Gastrocnemius medialis (tissue), 4 donors: ENCODE results near the gene NLRC3. TPM values are rescaled to one million over a fixed set of nuclear protein-coding genes. Genes with fewer than 3 reads are reported as not detected.

Experiments used
- ATAC-seq, 2 donors: fragments of 150-250 bp; one replicate each; pipeline ENCODE4 v1.9.1; 2016
- DNase-seq, 2 donors: peaks; one replicate each; pipeline ENCODE4 v3.0.0-alpha.2; 2019
- H3K27ac ChIP-seq, 4 donors: fragments of 200-600 bp; sonication (generic); 1 replicate in 1 of 4; 2 replicates in 3 of 4; pipeline ENCODE4 v1.5.1; 2016 to 2018; ENCODE audit warnings: mild to moderate bottlenecking in 2 of 4, moderate library complexity in 1 of 4
- H3K27me3 ChIP-seq, 3 donors: fragments of 200-600 bp; sonication (generic) in 2 of 3; 1 replicate in 1 of 3; 2 replicates in 2 of 3; pipeline versions ENCODE4 v1.5.1 to v1.6.0; 2016 to 2019; ENCODE audit warnings: mild to moderate bottlenecking in 1 of 3, moderate library complexity in 1 of 3
- H3K36me3 ChIP-seq, 2 donors: fragments of 200-600 bp; sonication (generic) in 1 of 2; one replicate each; pipeline ENCODE4 v1.5.1; 2017 to 2018
- H3K4me1 ChIP-seq, 2 donors: fragments of 200-600 bp; sonication (generic) in 1 of 2; one replicate each; pipeline ENCODE4 v1.5.1; 2016 to 2017; ENCODE audit warnings: mild to moderate bottlenecking in 2 of 2
- H3K4me3 ChIP-seq, 4 donors: fragments of 200-600 bp; sonication (generic) in 3 of 4; 1 replicate in 1 of 4; 2 replicates in 3 of 4; pipeline ENCODE4 v1.5.1; 2016 to 2019; ENCODE audit warnings: mild to moderate bottlenecking in 2 of 4
- H3K9me3 ChIP-seq, 3 donors: fragments of 200-600 bp; sonication (generic) in 2 of 3; 1 replicate in 1 of 3; 2 replicates in 2 of 3; pipeline ENCODE4 v1.5.1; 2016 to 2019
- POLR2A ChIP-seq, 2 donors: fragments of 450-650 bp; IDR thresholded peaks; one replicate each; pipeline ENCODE4 v1.6.1; 2017; ENCODE audit warnings: antibody characterized with exemption in 2 of 2, mild to moderate bottlenecking in 2 of 2, moderate library complexity in 2 of 2
- in situ Hi-C, 4 donors: fragments of 200-750 bp; cut with MboI; loops; one replicate each; pipeline versions ENCODE4 v1.15.0 to v1.8.0; 2017; ENCODE audit warnings: low sequenced_read_pairs in 4 of 4
- intact Hi-C: fragments of 100-400 bp; cut with DNase I; formaldehyde crosslinking; loops from one replicate; pipeline ENCODE4 v1.15.1; 2023; ENCODE audit warnings: low total_unique reads
- total RNA-seq, 4 donors: library from RNA; depleted of rRNA; stranded (reverse); fragments of >200 nt; gene quantifications; one replicate each; pipeline versions ENCODE4 v1.1.0 to v1.2.3, GENCODE V29; 2016
- TF ChIP-seq, protein P1 (sequence below), 5 experiments: fragments of 450-650 bp in 3 of 5; fragments of 200-600 bp in 2 of 5; sonication (generic) in 2 of 5; IDR thresholded peaks in 4 of 5; conservative IDR thresholded peaks in 1 of 5; 1 replicate in 4 of 5; 2 replicates in 1 of 5; pipeline ENCODE4 v1.5.1; 2016 to 2019; ENCODE audit warnings: antibody characterized with exemption in 5 of 5, mild to moderate bottlenecking in 3 of 5, moderate library complexity in 3 of 5

NLRC3 gene
- total RNA-seq, 4 donors from 2014 or later, result 0.11 to 0.26 (median 0.22) TPM

DNA sequence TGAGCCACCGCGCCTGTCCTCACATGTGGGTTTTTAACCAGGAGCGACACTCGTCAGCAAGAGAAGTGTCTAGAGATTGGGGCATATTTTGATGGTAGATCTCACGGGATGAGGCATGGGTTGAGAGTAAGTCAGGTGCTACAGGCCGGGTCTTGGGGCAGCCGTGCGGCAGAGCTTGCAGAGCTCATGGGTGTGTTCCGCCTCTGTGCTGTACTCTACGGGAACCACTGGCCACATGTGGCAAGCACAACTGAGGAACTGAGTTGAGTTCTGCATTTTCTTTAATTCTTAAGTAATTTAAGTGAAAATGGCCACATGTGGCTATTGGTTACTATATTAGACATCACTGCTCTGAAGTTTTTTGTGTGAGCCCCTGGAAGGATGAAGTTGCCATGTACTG lies 66.8 kb downstream of the NLRC3 start:
- H3K36me3 ChIP-seq, result peaks cover 0 to 79% of the 10 kb centered on the region in 2 donors
- DNase-seq, result no peak
- no peak for ATAC-seq
- no peak overlapping the region for H3K4me3 ChIP-seq
- H3K9me3 ChIP-seq, result no peaks in the 10 kb centered on the region
- no peaks in the 10 kb centered on the region for H3K4me1 ChIP-seq
- intact Hi-C loops (no loop called here), in situ Hi-C loops (loop anchor here in 1 of 4 donors (25.0 kb wide), 1 partner anchor 377 kb away; the partner anchor contains the start of gene CREBBP)
- H3K27ac ChIP-seq, result no peak overlapping the region
- H3K27me3 ChIP-seq, result no peaks in the 10 kb centered on the region
- TF ChIP-seq, protein P1, sequence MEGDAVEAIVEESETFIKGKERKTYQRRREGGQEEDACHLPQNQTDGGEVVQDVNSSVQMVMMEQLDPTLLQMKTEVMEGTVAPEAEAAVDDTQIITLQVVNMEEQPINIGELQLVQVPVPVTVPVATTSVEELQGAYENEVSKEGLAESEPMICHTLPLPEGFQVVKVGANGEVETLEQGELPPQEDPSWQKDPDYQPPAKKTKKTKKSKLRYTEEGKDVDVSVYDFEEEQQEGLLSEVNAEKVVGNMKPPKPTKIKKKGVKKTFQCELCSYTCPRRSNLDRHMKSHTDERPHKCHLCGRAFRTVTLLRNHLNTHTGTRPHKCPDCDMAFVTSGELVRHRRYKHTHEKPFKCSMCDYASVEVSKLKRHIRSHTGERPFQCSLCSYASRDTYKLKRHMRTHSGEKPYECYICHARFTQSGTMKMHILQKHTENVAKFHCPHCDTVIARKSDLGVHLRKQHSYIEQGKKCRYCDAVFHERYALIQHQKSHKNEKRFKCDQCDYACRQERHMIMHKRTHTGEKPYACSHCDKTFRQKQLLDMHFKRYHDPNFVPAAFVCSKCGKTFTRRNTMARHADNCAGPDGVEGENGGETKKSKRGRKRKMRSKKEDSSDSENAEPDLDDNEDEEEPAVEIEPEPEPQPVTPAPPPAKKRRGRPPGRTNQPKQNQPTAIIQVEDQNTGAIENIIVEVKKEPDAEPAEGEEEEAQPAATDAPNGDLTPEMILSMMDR (IDR thresholded peaks at IDR 0.05 in 4 of 5, conservative IDR thresholded peaks at IDR 0.05 in 1 of 5), result no peak
- TF ChIP-seq POLR2A (IDR thresholded peaks at IDR 0.05), result no peak

DNA sequence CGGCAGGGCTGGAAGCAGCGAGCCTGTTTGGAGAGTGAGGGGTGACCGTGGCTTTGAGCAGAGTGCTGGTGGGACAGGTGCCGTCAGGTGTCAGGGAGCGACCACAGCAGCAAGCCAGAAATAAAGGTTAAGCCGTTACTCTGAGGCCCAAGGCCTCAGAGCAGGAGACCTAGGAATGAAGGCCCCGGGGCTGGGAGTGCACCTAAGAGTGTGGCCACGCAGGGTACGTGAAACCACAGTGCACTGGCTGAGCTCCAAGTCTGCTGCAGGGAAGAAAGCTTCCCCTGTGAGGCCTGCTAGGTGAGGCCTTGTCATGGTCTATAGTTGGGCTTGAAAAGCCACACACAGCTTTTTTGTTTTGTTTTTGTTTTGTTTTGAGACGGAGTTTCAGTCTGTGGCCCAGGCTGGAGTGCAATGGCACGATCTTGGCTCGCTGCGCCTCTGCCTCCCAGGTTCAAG lies 67.7 kb downstream of the NLRC3 start:
- no peak overlapping the region for H3K4me3 ChIP-seq
- intact Hi-C loops, result loop anchor here (10.0 kb wide), 2 partner anchors 325 to 355 kb away; partner anchors contain the start of gene OR1F1
- H3K4me1 ChIP-seq, result no peaks in the 10 kb centered on the region
- DNase-seq (no peak), ATAC-seq (no peak)
- no peaks in the 10 kb centered on the region for H3K27me3 ChIP-seq
- peaks cover 0 to 73% of the 10 kb centered on the region in 2 donors for H3K36me3 ChIP-seq
- H3K9me3 ChIP-seq, result no peaks in the 10 kb centered on the region
- H3K27ac ChIP-seq, result no peak overlapping the region
- no peak for TF ChIP-seq POLR2A (IDR thresholded peaks at IDR 0.05)
- TF ChIP-seq, protein P1 (IDR thresholded peaks at IDR 0.05 in 4 of 5, conservative IDR thresholded peaks at IDR 0.05 in 1 of 5), result no peak
- in situ Hi-C loops, result loop anchor here in 1 of 4 donors (25.0 kb wide), 1 partner anchor 378 kb away; the partner anchor contains the start of gene CREBBP

DNA sequence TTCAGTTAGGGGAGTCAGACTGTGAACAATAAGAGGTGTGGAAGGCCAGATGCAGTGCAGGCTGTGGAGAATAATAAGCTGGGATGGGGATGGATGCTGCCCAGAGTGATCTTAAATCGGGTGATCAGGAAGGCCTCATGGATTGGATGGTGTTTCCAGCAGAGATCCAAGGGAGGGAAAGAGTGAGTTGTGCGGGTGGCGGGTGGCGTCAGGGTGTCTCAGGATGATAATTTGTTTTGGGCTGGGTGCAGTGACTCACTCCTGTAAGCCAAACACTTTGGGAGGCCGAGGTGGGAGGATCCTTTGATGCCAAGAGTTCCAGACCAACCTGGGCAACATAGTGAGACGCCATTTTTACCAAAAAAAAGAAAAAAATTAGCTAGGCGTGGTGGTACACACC lies 68.5 kb downstream of the NLRC3 start:
- Histone ChIP-seq H3K27me3 (no peaks in the 10 kb centered on the region), H3K9me3 (no peaks in the 10 kb centered on the region), H3K4me3 (no peak overlapping the region), H3K36me3 (peaks cover 0 to 65% of the 10 kb centered on the region in 2 donors), H3K4me1 (no peaks in the 10 kb centered on the region), H3K27ac (no peak overlapping the region)
- TF ChIP-seq POLR2A (IDR thresholded peaks at IDR 0.05), result no peak
- TF ChIP-seq, protein P1 (IDR thresholded peaks at IDR 0.05 in 4 of 5, conservative IDR thresholded peaks at IDR 0.05 in 1 of 5), result no peak
- in situ Hi-C loops (loop anchor here in 1 of 4 donors (25.0 kb wide), 1 partner anchor 379 kb away; the partner anchor contains the start of gene CREBBP), intact Hi-C loops (loop anchor here (10.0 kb wide), 2 partner anchors 324 to 354 kb away; partner anchors contain the start of gene OR1F1)
- DNase-seq (no peak), ATAC-seq (no peak)

GRCh38 chr16:3503523-3503922 lies 73.7 kb downstream of the NLRC3 start:
- Histone ChIP-seq H3K27ac (no peak overlapping the region), H3K4me3 (no peak overlapping the region), H3K36me3 (peaks cover 0 to 20% of the 10 kb centered on the region in 2 donors), H3K9me3 (no peaks in the 10 kb centered on the region), H3K4me1 (peaks cover 6 to 15% of the 10 kb centered on the region in 2 donors), H3K27me3 (no peaks in the 10 kb centered on the region)
- in situ Hi-C loops (loop anchor here in 1 of 4 donors (25.0 kb wide), 1 partner anchor 384 kb away; the partner anchor contains the start of gene CREBBP), intact Hi-C loops (loop anchor here (5.0 to 10.0 kb wide), 3 partner anchors 266 to 349 kb away; partner anchors contain the start of genes OR1F1 and ZNF200)
- DNase-seq, result no peak
- TF ChIP-seq POLR2A (IDR thresholded peaks at IDR 0.05), result no peak
- TF ChIP-seq, protein P1 (IDR thresholded peaks at IDR 0.05 in 4 of 5, conservative IDR thresholded peaks at IDR 0.05 in 1 of 5), result no peak
- ATAC-seq, result no peak
